GM18868 (cell line): ENCODE measurements around the gene GLUD2.
"Not testable (repeated sequence)": the region's sequence is repeated elsewhere in the genome, so short reads cannot be mapped to it uniquely, and the experiment has no call there.

Experiments used
- ATAC-seq: cut with Tn5 transposase; IDR thresholded peaks from one replicate; pipeline ENCODE4 v1.9.1; 2021; ENCODE audit warnings: mild to moderate bottlenecking, moderate library complexity; ENCODE audit not compliant: unreplicated experiment

GLUD2 gene

DNA sequence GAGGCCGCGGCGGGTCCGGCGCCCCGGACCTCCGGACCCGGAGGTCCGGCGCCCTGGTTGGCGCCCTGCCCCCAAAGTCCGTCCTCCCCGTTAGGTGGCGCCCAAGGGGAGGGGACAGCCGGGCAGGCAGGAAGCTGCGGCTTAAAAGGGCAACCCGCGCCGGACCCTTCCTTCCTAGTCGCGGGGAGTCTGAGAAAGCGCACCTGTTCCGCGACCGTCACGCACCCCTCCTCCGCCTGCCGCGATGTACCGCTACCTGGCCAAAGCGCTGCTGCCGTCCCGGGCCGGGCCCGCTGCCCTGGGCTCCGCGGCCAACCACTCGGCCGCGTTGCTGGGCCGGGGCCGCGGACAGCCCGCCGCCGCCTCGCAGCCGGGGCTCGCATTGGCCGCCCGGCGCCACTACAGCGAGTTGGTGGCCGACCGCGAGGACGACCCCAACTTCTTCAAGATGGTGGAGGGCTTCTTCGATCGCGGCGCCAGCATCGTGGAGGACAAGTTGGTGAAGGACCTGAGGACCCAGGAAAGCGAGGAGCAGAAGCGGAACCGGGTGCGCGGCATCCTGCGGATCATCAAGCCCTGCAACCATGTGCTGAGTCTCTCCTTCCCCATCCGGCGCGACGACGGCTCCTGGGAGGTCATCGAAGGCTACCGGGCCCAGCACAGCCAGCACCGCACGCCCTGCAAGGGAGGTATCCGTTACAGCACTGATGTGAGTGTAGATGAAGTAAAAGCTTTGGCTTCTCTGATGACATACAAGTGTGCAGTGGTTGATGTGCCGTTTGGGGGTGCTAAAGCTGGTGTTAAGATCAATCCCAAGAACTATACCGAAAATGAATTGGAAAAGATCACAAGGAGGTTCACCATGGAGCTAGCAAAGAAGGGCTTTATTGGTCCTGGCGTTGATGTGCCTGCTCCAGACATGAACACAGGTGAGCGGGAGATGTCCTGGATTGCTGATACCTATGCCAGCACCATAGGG lies at the start of gene GLUD2:
TSS of gene GLUD2 (plus strand) at position 170 of the 979 bp plus-strand sequence. CDS start at position 245, 75 bp downstream.
- peak; percentile 74 for ATAC-seq

DNA sequence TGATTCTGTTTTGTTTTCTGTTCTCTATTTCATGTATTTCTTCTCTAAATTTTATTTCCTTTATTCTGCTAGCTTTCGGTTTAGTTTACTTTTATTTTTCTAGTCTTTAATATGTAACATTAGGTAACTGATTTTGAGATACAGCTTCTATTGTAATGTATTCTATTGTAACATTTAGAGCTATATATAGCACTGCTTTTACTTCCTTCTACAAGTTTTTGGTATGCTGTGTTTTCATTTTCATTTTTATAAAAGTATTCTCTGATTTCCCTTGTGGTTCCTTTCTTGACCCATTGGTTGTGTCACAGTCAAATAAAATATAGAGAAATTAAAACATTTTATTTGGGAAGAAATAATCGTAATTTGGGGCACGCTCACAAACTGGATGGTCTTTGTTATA lies 48.0 kb upstream of the GLUD2 start:
- peak; percentile 79 for ATAC-seq

DNA sequence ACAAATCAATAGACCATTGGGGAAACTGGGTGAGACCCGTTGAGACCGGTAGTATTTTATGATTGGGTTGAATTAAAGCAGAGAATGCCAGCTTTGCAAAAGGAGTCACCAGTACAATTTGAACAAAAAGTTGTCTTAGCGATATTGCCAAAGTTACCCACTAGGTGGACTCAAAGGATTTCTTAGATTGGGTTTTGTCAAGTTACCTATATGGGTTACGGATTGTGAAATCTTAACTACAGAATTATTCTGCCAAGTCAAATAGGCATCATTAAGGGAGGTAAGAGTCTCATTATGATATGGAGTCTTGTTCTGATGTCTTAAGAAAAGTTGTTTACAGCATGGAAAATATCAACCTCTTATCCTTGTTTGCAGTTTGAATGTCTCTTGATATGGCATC lies 46.8 kb upstream of the GLUD2 start:
- ATAC-seq = peak; percentile 75

DNA sequence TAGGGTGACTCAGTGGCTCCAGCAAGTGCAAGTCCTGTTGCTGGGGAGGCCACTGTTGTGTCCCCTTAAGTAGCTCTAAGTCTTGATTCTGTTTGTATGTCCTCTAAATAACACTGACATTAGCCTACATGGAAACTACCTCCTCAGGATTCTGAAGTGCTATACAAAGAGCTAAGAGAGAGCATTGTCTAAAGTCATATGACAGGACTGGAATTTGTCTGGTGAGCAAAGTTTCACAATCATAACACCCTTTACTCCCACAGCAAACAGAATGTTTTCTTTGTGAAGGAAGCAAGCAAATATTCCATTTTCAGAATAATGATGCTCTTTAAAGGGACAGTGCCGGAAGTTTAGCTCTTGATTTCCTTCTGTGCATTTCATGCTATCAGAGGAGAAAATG lies 38.5 kb upstream of the GLUD2 start:
- no peak for ATAC-seq

DNA sequence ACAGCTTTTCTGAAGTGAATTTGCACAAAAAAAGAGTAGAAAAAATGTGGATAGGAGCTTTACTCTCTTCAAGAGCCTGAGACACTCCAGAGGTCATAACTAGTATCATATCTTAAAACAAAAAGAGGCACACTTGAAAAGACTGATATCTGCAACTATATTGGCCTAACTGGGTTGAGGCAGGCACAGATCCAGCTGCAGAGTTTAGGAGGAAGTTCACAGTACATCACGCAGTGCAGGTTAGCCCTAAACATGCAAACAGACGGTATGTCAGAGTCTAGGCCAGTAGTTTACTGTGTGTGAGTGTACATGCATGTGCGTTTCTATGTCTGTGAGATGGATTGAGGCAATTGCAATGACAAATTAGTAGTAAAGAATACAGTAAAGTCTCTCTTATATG lies 37.6 kb upstream of the GLUD2 start:
- no peak for ATAC-seq

DNA sequence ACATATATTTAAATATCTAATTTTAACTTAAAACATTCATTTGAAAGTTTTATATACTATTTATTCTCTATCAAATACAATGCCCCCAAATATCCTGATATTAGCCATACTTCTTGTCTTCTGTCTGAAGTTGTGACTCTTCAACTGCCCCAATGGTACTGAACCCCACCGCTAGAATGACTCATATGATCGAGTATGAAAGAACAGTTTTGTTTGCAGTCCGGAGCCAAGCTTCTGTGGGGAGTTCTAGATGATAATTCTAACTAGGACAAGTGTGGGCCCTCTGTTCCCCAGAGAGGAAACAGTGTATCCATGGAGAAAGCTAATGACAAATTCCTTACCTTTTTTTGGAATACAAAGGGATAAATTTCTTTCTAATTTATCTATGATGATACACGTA lies 37.2 kb upstream of the GLUD2 start:
- ATAC-seq = no peak

DNA sequence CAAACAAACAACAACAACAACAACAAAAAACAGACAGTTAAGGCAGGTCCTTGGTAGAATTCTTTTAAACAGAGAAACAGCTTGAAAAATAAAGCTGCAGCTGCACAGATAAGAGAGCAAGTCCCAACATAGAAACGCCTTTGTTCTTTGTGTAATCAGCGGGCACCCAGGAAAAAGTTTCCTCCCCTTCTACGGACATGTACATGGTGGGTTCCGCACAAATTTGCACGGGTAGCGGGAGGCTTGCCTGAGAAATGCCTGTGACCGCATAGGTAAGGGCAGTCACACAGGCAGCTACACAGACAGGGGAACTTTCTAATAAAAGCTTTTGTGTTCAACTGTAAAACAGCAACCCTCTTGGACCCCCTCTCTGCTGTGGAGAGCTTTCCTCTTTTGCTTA lies 36.2 kb upstream of the GLUD2 start:
- no peak for ATAC-seq

DNA sequence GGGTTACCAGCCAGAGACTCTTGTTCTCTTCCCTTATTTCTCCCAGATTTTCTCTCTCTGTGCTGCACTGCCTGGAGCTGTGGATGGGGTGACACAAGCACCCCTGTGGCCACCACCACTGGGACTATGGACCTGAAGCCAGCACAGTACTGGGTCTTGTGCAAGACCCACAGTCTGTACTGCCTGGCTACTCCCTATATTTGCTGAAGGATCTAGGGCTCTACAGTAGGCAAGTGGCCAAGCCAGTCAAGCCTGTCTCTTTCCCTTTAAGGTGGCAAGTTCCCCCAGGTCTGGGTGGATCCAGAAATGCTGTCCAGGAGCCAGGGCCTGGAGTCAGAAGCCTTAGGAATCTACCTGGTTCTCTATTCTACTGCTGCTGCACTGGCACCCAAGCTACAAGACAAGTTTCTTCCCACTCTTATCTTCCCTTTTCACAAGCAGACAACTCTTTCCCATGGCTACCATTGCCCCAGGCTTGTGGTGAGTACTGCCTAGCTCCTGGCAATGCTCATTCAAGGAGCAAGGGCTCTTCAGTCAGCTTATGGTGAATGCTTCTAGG lies 33.4 kb upstream of the GLUD2 start:
- ATAC-seq = no peak

DNA sequence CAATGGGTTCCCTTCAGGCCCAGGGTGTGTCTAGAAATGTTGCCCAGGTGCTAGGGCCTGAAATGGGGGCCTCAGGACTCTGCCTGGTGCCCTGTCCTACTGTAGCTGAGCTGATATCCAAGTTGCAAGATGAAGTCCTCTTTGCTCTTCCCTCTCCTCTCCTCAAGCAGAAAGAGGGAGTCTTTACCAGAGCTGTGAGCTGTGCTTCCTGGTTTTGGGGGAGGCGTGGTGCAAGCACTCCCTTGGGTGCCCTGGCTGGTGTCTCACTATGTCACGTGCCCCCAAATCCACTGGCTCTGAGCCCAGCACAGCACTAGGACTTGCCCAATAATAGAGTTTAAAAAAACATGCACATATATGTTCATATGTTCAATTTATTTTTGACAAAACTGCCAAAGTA lies 32.6 kb upstream of the GLUD2 start:
- no peak for ATAC-seq

DNA sequence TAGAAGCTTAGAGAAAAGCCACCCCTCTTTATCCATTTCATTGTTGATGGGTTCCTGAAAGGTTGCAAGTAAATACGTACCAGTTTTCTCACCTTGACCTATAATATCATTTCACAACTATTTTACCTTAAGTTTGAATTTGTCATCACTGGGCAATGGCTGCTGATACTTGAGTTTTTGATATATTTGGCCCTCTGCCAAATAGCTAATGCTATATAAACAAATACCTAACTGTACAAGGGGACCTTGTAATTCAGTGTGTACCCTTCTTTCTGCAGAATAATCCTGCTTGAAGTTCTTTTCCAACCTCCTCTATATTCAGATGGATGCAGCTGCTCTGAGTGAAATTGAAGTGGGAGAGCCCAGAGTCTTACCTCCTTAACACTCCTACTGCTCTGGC lies 19.0 kb upstream of the GLUD2 start:
- ATAC-seq = no peak

DNA sequence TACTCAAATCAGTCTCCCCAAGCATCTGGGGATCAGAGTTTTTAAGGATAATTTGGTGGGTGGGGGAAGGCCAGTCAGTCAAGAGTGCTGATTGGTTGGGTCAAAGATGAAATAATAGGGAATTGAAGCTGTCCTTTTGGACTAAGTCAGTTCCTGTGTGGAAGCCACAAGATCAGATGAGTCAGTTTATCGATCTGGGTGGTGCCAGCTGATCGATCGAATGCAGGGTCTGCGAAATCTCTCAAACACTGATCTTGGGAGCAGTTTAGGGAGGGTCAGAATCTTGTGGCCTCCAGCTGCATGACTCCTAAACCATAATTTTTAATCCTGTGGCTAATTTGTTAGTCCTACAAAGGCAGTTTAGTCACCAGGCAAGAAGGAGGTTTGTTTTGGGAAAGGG lies 17.3 kb upstream of the GLUD2 start:
- ATAC-seq = no peak

DNA sequence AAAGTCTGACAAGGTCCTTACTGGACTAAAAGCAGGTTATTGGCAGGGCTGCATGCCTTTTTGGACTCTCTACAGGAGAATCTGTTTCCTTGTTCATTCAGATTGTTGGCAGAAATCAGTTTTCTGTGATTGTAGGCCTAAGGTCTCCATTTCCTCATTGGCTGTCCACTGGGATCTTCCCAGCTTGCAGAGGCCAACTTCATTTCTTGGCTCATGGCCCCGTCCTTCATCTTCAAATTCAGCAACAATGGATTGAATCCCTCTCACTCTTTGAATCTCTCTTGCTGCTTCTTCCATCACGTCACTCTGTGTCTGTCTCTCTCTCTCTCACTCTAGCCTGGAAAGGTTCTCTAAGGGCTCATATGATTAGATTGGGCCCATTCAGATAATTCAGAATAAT lies 14.9 kb upstream of the GLUD2 start:
- no peak for ATAC-seq

DNA sequence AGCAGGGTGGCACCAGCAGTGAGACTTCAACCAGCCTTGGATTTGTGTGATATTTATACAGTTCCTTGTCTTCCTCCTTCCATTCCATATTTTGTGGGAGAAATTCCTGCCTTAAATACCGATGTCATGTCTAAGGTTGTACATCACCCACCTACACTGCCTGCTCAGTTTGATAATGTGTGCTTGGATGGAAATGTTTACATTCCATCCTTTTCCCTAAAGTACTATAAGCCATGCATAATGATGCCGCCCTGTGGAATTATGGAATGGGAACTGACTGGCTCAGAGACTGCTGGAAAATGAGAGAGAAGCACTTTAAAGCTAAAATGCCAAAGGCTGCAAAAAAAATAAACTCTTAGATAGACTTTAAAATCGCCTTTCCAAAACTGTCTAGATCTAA lies 11.3 kb upstream of the GLUD2 start:
- no peak for ATAC-seq

DNA sequence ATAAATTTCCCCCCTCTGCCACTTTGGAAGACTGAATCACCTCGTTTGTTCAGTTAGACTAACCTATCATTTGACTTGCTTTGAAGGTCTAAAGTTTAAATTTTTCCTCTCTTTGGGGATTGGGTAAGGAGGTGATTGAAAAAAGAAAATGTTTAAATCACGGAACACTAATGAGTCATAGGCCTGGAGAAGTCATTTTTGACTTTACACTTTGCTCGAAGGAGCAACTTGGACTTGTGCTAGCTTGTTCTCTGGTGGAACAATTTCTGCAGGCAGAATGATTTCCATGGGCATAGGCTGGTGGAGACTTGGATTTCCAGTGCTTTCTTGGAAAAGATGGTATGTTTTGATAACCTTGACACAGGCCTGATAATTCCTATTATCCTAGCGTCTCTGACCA lies 10.5 kb upstream of the GLUD2 start:
- no peak for ATAC-seq

DNA sequence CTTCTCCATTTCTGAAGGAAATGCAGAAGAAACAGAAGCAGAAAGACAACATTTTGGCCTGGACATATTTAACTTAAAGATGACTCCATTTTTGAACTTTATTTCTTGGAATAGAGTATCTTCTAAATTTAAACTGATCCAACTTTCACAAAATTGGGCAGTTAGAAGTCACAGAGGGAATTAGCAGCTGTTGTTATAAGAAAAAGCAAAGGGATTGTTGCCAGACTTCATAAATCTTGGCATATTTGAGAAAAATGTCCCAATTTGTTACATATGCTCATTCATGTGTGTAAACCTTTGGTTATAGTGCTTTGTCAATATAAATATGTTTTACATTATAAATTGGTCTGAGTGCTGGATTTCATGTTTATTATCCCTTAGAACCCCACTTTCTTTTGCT lies 3.4 kb downstream of the GLUD2 start:
- ATAC-seq = no peak

DNA sequence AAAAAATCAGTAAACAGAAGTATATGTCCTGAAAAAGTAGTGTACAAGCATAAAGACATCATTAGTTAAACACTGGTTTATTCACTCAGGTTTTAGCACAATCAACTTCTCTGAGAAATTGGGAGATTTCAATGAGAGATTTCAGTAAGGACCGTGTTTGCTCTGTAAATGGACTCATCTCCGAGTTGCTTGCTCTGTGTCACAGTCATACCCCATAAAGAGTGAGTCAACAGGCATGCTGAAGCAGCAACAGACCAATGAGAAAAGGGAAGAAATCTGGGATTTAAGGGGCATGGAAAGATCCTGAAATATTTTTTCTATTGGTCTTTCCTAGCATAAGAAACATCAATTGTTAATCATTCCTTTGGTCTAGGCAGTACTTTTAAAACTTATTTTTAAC lies 4.7 kb downstream of the GLUD2 start:
- ATAC-seq = no peak

DNA sequence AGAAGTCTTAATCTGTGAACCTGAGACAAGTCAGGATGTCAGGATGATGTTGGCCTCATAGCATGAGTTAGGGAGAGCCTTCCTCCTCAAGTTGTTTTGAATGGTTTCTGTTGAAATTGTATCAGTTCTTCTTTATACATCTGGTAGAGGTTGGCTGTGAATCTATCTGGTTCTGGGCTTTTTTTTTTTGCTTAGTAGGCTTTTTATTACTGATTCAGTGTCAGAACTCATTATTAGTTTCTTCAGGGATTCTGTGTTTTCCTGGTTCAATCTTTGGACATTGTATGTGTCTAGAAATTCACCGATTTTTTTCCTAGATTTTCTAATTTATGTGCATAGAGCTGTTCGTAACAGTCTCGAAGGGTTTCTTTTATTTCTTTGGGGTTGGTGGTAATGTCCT lies 14.9 kb downstream of the GLUD2 start:
- no peak for ATAC-seq

DNA sequence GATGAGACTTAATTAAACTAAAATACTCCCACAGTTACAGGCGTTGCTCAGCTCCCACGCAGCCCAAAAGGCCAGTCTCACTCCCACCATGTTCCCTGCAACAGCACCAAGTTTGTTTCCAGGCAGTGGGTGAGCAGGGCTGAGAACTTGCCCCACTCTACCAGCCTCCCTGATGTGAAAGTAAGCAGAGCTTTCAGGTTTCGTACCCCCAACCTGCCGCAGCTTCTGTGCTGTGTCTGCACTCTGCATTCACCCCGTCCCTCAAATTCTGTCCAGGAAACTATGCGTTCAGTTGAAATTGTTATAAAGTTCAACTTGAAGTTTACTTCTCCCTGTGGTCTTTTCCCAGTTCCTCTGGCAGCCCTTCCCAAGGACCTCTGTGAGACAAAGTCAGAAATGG lies 17.2 kb downstream of the GLUD2 start:
- ATAC-seq = no peak

DNA sequence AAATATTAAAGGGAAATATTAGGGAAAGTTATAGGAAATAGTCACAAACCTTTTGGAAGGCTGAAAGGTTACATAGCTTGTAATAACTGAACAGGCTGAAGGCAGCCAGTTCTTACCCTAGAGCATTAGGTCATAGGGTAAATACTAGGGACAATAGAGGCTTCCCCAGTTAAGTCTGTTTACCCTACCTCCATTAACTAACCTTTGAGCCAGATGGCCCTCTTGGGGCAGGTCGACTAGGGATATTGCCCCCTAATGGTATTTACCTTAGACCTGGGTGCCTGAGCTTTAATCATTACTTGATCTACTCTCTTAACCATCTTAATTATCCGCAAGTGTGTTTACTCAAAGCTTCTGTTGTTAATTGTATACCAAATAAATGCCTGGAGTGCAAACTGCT lies 36.8 kb downstream of the GLUD2 start:
- ATAC-seq = not testable (repeated sequence)

DNA sequence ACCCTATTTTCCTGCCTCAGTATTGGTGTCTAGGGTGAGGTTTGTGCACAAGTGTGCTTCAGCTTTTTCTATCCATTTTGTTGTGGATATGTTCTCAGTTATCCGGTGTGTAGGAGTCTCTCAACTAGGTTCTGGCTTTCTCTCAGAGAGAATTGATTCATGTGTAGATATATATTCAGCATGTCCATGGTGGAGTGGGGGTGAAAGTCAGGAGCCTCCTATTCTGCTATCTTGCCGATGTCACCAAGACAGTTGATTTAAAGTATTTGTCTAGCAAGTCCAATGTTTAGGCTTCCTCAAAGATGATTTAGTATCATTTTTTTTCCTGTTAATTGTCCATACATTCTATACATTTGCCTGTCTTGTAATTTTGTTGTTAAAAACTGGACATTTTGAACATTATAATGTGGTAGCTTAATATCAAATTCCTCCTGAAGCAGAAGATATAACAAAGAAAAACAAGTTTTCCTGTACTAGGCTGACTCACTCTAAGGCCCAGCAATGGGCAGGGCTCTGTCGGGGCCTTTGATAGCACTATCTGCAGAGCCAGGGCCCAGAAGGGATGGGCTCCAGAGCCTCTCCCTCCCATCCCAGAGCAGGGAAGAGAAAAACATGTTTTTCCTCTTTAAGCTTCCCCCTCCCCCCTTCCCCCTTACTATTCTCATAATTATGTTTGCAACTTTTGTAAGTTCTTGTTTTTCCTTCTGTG lies 37.6 kb downstream of the GLUD2 start:
- ATAC-seq = no peak

DNA sequence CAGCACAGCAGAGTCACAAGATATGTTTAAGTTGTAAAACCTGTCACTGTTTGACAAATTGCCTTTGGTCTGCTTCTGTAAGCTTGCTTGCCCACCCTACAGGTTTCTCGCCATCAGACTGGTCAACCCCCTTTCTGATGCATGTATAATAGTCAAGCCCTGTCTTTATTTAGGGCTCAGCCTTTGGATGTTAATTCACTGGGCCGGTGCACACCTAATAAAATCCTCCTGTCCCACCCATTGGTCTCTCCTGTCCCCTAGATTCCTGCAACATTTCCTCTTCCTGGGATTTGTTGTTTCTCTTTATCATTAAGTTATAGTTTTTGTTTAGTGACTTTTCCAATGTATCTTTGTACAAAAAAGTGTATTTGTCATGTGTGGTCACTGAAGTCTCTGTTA lies 38.2 kb downstream of the GLUD2 start:
- no peak for ATAC-seq

DNA sequence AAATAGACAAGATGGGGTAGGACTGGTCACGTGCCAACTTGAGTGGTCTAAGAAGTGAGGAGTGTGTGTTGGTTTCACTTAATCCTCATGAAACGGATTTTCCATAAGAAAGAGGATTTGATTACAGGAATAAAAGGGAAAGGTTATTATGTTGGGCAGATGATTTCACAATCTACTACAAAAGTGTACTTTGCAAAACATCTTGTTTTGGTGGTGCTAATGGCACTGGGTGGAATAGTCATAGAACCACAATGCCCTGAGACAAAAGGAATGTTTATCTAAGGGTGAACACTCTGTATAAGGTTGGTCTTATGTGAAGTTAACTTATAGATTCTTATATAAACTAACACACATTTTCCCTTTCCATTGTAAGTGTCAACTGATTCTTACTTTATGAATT lies 45.6 kb downstream of the GLUD2 start:
- no peak for ATAC-seq
